Prostate gland (tissue), 2 donors: ENCODE data around the gene UBR4. TPM values are rescaled to one million over a fixed set of nuclear protein-coding genes. Genes with fewer than 3 reads are reported as not detected.
A peak's percentile ranks its signal among the peaks of the same experiment; 100 is the strongest.

Experiments
- DNase-seq: peaks from one replicate; pipeline ENCODE4 v3.0.0-alpha.2; 2019; ENCODE audit warnings: low spot score
- H3K27ac ChIP-seq, 2 donors: fragments of 200-600 bp; sonication (generic); 2 replicates each; pipeline ENCODE4 v1.5.1; 2017 to 2019
- H3K27me3 ChIP-seq: fragments of 200-600 bp; sonication (generic); replicated peaks from 2 replicates; pipeline ENCODE4 v1.5.1; 2019; ENCODE audit not compliant: insufficient read depth
- H3K36me3 ChIP-seq, 2 donors: fragments of 200-600 bp; sonication (generic); 1 replicate in 1 of 2; 2 replicates in 1 of 2; pipeline versions ENCODE4 v1.5.1 to v1.8.1; 2017 to 2019
- H3K4me1 ChIP-seq: fragments of 200-600 bp; sonication (generic); replicated peaks from 2 replicates; pipeline ENCODE4 v1.5.1; 2019
- H3K4me3 ChIP-seq, 2 donors: fragments of 200-600 bp; sonication (generic); 2 replicates each; pipeline ENCODE4 v1.5.1; 2017 to 2019
- H3K9me3 ChIP-seq: fragments of 200-600 bp; sonication (generic); 2 replicates; pipeline ENCODE4 v1.5.1; 2017
- CTCF ChIP-seq, 4 experiments: fragments of 200-600 bp in 2 of 4; fragments of 450-650 bp in 2 of 4; sonication (generic) in 2 of 4; IDR thresholded peaks; 1 replicate in 3 of 4; 2 replicates in 1 of 4; pipeline ENCODE4 v1.5.1; 2016 to 2019; ENCODE audit warnings: antibody characterized with exemption in 4 of 4, mild to moderate bottlenecking in 2 of 4, moderate library complexity in 2 of 4
- POLR2A ChIP-seq: fragments of 450-650 bp; IDR thresholded peaks from one replicate; pipeline ENCODE4 v1.6.1; 2016; ENCODE audit warnings: antibody characterized with exemption, mild to moderate bottlenecking
- POLR2AphosphoS5 ChIP-seq: sonication (generic); formaldehyde crosslinking; IDR thresholded peaks from one replicate; pipeline ENCODE4 v1.6.1; 2017; ENCODE audit warnings: antibody characterized with exemption
- WGBS: methylation state at CpG from one replicate; pipeline ENCODE4 v1.1.5; 2018; 5-methylcytosine and 5-hydroxymethylcytosine counted together
- intact Hi-C: fragments of 100-400 bp; cut with DNase I; formaldehyde crosslinking; loops from one replicate; pipeline ENCODE4 v1.14.2; 2022
- total RNA-seq, 2 donors: library from RNA; depleted of rRNA; stranded (reverse); fragments of >200 nt; gene quantifications; one replicate each; pipeline ENCODE4 v1.1.0, GENCODE V29; 2016

The UBR4 gene
- total RNA-seq, 2 donors from 2014 or later, result 93.5 to 311 TPM

GRCh38 chr1:19164274-19165015, 45.6 kb downstream of the UBR4 start:
- Histone ChIP-seq H3K36me3 (peaks cover 6 to 48% of the 10 kb centered on the region in 2 donors), H3K27ac (peak overlapping the region in 1 of 2 donors; percentile 21), H3K4me1 (peaks cover 3% of the 10 kb centered on the region), H3K4me3 (no peak overlapping the region), H3K27me3 (no peaks in the 10 kb centered on the region), H3K9me3 (no peaks in the 10 kb centered on the region)
- intact Hi-C loops, result no loop called here
- DNase-seq, result no peak
- 48% methylated on average over 10 of the region's 10 CpGs for WGBS
- TF ChIP-seq CTCF (IDR thresholded peaks at IDR 0.05) (no peak), POLR2AphosphoS5 (peak; percentile 20)

DNA sequence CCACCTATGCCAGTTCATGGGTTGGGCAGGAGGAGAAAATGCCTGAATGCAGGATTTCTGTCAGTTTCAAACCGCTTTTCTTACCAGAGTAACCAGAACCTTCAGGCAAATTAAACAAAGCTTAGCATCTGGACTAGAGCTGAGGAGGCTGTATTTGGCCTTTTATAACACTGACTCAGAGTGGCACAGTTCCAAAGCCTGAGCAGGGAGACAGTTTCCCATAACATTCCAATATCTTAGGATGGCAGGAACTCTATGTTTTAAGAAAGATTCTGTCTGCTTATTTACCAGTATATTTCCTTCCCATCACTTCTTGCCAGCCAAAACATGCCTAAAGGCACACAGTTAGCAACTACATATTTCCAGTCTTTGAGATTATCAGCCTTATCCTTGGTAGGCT, 46.8 kb downstream of the UBR4 start:
- Histone ChIP-seq H3K36me3 (peaks cover 6 to 48% of the 10 kb centered on the region in 2 donors), H3K4me1 (peaks cover 3% of the 10 kb centered on the region), H3K9me3 (no peaks in the 10 kb centered on the region), H3K4me3 (no peak overlapping the region), H3K27me3 (no peaks in the 10 kb centered on the region), H3K27ac (no peak overlapping the region)
- intact Hi-C loops, result no loop called here
- WGBS, result 11% methylated on average over 1 of the region's 1 CpG
- peak; percentile 22 for DNase-seq
- peak; percentile 55 for TF ChIP-seq POLR2AphosphoS5
- TF ChIP-seq CTCF (IDR thresholded peaks at IDR 0.05), result no peak
- no peak for TF ChIP-seq POLR2A

DNA sequence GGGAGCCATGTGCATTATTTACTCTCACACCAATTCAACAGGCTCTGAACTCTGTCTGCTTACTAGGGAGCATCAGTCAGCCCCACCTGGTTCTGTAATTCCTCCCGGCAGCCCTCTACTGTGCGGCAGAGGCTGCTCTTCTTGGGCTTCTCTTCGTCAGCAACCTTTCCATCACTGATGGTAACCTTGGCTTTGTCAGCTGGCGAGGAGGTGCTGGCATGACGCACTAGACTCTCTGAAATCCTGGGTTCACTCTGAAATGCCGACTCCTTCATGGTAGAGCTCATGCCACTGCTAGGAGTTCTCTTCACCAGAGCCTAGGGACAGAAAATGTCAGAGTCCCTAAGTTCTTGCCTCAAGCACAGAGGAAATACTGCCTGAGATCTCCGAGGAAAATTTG, 49.2 kb downstream of the UBR4 start:
- no peak for DNase-seq
- no peaks in the 10 kb centered on the region for H3K9me3 ChIP-seq
- no peaks in the 10 kb centered on the region for H3K27me3 ChIP-seq
- H3K36me3 ChIP-seq, result peaks cover 11 to 62% of the 10 kb centered on the region in 2 donors
- no peak overlapping the region for H3K27ac ChIP-seq
- no peak for TF ChIP-seq POLR2A
- no peak for TF ChIP-seq POLR2AphosphoS5
- no peak for TF ChIP-seq CTCF (IDR thresholded peaks at IDR 0.05)
- intact Hi-C loops, result no loop called here
- peaks cover 3% of the 10 kb centered on the region for H3K4me1 ChIP-seq
- 96% methylated on average over 7 of the region's 7 CpGs for WGBS
- no peak overlapping the region for H3K4me3 ChIP-seq

GRCh38 chr1:19157653-19158052, 52.4 kb downstream of the UBR4 start:
- H3K4me3 ChIP-seq, result no peak overlapping the region
- intact Hi-C loops, result no loop called here
- DNase-seq, result no peak
- TF ChIP-seq POLR2AphosphoS5 (no peak), CTCF (IDR thresholded peaks at IDR 0.05) (no peak), POLR2A (no peak)
- no peaks in the 10 kb centered on the region for H3K27me3 ChIP-seq
- peaks cover 12 to 62% of the 10 kb centered on the region in 2 donors for H3K36me3 ChIP-seq
- H3K4me1 ChIP-seq, result no peaks in the 10 kb centered on the region
- WGBS, result 90% methylated on average over 8 of the region's 8 CpGs
- H3K9me3 ChIP-seq, result no peaks in the 10 kb centered on the region
- H3K27ac ChIP-seq, result no peak overlapping the region

GRCh38 chr1:19156676-19157075, 53.4 kb downstream of the UBR4 start:
- 68% methylated on average over 5 of the region's 5 CpGs for WGBS

More at GRCh38 chr1:19156676-19157075, 53.4 kb downstream of the UBR4 start:
- Histone ChIP-seq H3K9me3 (no peaks in the 10 kb centered on the region), H3K27ac (no peak overlapping the region), H3K27me3 (no peaks in the 10 kb centered on the region), H3K36me3 (peaks cover 18 to 65% of the 10 kb centered on the region in 2 donors), H3K4me1 (no peaks in the 10 kb centered on the region), H3K4me3 (no peak overlapping the region)
- DNase-seq, result no peak
- intact Hi-C loops, result no loop called here
- TF ChIP-seq POLR2AphosphoS5 (peak; percentile 15), CTCF (IDR thresholded peaks at IDR 0.05) (no peak)
